Esophagus muscularis mucosa (tissue), 4 donors: ENCODE results near the gene CREG1. TPM values are rescaled to one million over a fixed set of nuclear protein-coding genes. Genes with fewer than 3 reads are reported as not detected.

Experiments
- DNase-seq: peaks from one replicate; pipeline ENCODE4 v3.0.0-alpha.2; 2017; ENCODE audit errors: extremely low spot score
- H3K27ac ChIP-seq, 4 donors: fragments of 200-600 bp; sonication (generic); replicated peaks in 1 of 4; 1 replicate in 3 of 4; 2 replicates in 1 of 4; pipeline ENCODE4 v1.5.1; 2016 to 2019; ENCODE audit warnings: mild to moderate bottlenecking in 1 of 4
- H3K27me3 ChIP-seq, 4 donors: fragments of 200-600 bp; sonication (generic); one replicate each; pipeline versions ENCODE4 v1.5.1 to v1.6.0; 2016 to 2019
- H3K36me3 ChIP-seq, 4 donors: fragments of 200-600 bp; sonication (generic); one replicate each; pipeline ENCODE4 v1.5.1; 2016 to 2019
- H3K4me1 ChIP-seq, 4 donors: fragments of 200-600 bp; sonication (generic); one replicate each; pipeline ENCODE4 v1.5.1; 2016 to 2019
- H3K4me3 ChIP-seq, 4 donors: fragments of 200-600 bp; sonication (generic); 1 replicate in 2 of 4; 2 replicates in 2 of 4; pipeline ENCODE4 v1.5.1; 2016 to 2019; ENCODE audit warnings: mild to moderate bottlenecking in 4 of 4, moderate library complexity in 1 of 4
- H3K9me3 ChIP-seq, 4 donors: fragments of 200-600 bp; sonication (generic); 1 replicate in 3 of 4; 2 replicates in 1 of 4; pipeline ENCODE4 v1.5.1; 2016 to 2019
- CTCF ChIP-seq, 3 experiments: fragments of 200-600 bp in 2 of 3; fragments of 450-650 bp in 1 of 3; sonication (generic) in 2 of 3; IDR thresholded peaks; one replicate each; pipeline ENCODE4 v1.5.1; 2017 to 2019; ENCODE audit warnings: antibody characterized with exemption in 3 of 3, mild to moderate bottlenecking in 2 of 3, moderate library complexity in 1 of 3
- EP300 ChIP-seq: sonication (generic); formaldehyde crosslinking; IDR thresholded peaks from one replicate; pipeline ENCODE4 v1.6.1; 2017; ENCODE audit warnings: antibody characterized with exemption
- POLR2A ChIP-seq: fragments of 450-650 bp; IDR thresholded peaks from one replicate; pipeline ENCODE4 v1.6.1; 2017; ENCODE audit warnings: antibody characterized with exemption, moderate library complexity, mild to moderate bottlenecking, low read depth
- POLR2AphosphoS5 ChIP-seq, 2 donors: sonication (generic); formaldehyde crosslinking; IDR thresholded peaks; one replicate each; pipeline ENCODE4 v1.6.1; 2017; ENCODE audit warnings: antibody characterized with exemption in 2 of 2
- WGBS: methylation state at CpG from one replicate; pipeline ENCODE4 v1.1.5; 2018; 5-methylcytosine and 5-hydroxymethylcytosine counted together
- intact Hi-C: fragments of 100-400 bp; cut with DNase I; formaldehyde crosslinking; loops from one replicate; pipeline ENCODE4 v1.15.1; 2023
- total RNA-seq, 4 donors: library from RNA; depleted of rRNA; stranded (reverse); fragments of >200 nt; gene quantifications; one replicate each; pipeline versions ENCODE4 v1.1.0 to v1.2.1, GENCODE V29; 2016

Gene CREG1
- total RNA-seq, 4 donors from 2014 or later = 121 to 203 (median 158) TPM

GRCh38 chr1:167503626-167504466 lies 49.7 kb downstream of the CREG1 start:
- Histone ChIP-seq H3K4me3 (no peak overlapping the region), H3K36me3 (no peaks in the 10 kb centered on the region), H3K27me3 (peaks cover 0 to 9% (median 0%) of the 10 kb centered on the region in 4 donors), H3K27ac (no peak overlapping the region), H3K4me1 (no peaks in the 10 kb centered on the region), H3K9me3 (no peaks in the 10 kb centered on the region)
- no peak for DNase-seq
- 70% methylated on average over 12 of the region's 14 CpGs for WGBS
- no peak for TF ChIP-seq POLR2A
- TF ChIP-seq EP300 = no peak
- no peak for TF ChIP-seq CTCF (IDR thresholded peaks at IDR 0.05)
- TF ChIP-seq POLR2AphosphoS5 (IDR thresholded peaks at IDR 0.05) = no peak
- intact Hi-C loops = no loop called here

DNA sequence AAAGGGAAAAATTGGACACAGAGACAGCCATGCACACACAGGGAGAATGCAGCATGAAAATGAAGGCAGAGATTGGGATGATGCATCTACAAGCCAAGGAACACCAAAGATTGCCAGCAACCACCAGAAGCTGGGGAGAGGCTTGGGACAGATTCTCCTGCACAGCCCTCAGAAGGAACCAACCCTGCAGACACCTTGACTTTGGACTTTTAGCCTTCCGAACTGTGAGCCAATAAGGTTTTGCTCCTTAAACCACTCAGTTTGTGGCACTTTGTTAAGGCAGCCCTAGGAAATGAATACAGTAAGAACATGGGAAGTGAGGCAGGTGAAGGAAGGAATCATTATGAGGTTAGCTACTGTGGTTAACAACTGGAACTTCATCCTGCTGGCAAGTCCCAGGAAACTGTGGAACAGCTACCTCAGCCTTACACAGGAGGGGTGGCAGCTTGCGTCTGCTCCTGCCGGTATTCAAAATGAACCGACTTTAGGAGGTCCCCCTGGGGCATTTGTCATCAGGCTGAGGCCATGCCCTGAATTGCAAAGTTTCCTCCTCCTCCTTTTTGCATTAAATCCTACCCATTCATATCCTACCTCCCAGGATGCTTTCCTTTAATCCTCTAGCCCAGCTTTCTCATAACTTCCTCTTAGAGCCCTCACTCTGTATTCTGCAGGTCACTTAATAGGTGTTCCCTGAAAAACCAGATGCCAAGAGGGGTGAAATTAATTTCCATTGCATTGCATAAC lies 50.7 kb downstream of the CREG1 start:
- WGBS = 55% methylated on average over 4 of the region's 4 CpGs
- intact Hi-C loops = no loop called here

GRCh38 chr1:167502192-167502551 lies 51.4 kb downstream of the CREG1 start:
- Histone ChIP-seq H3K36me3 (no peaks in the 10 kb centered on the region), H3K27ac (no peak overlapping the region), H3K4me1 (no peaks in the 10 kb centered on the region), H3K9me3 (no peaks in the 10 kb centered on the region), H3K4me3 (no peak overlapping the region), H3K27me3 (peaks cover 0 to 9% (median 0%) of the 10 kb centered on the region in 4 donors)
- intact Hi-C loops = no loop called here
- 81% methylated on average over 5 of the region's 5 CpGs for WGBS
- no peak for DNase-seq
- TF ChIP-seq EP300 (no peak), POLR2AphosphoS5 (IDR thresholded peaks at IDR 0.05) (no peak), POLR2A (no peak), CTCF (IDR thresholded peaks at IDR 0.05) (no peak)

More for the DNA sequence above, 50.7 kb downstream of the CREG1 start:
- no peaks in the 10 kb centered on the region for H3K9me3 ChIP-seq
- TF ChIP-seq POLR2AphosphoS5 (IDR thresholded peaks at IDR 0.05) = no peak
- no peak for TF ChIP-seq POLR2A
- TF ChIP-seq EP300 = no peak
- TF ChIP-seq CTCF (IDR thresholded peaks at IDR 0.05) = no peak
- peaks cover 0 to 9% (median 0%) of the 10 kb centered on the region in 4 donors for H3K27me3 ChIP-seq
- H3K4me3 ChIP-seq = no peak overlapping the region
- no peak for DNase-seq
- H3K36me3 ChIP-seq = no peaks in the 10 kb centered on the region
- no peak overlapping the region for H3K27ac ChIP-seq
- no peaks in the 10 kb centered on the region for H3K4me1 ChIP-seq

DNA sequence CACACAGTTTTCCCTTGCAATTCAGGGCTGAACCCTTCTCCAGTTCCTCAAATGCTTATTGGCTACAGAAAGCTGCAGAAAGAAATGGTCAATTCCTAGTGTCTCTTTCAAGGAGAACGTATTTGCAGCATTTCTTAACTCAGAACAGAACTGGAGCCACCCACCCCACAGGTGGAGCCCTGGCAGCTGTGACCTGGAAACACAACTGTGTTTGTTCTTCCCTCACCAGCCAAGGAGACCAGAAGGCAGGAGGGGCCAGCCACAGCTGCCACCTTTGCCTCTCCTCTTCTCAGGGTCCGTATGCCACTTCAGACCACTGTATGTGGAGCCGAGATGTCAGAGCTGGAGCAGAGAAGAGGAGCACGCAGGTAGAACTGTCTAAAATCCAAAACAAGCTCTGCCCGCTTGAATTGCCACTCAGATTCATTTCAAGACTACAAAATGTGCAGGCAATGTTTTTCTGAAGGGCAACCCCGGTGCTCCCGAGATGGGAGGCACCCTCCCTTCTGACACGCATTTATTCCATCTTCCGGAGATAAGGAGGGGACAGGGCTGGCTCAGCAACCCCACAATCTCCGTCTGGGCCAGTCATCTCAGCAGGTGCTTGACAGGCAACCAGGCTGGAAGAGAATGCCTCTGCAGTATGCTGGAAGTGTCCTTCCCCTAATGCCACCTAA lies 51.9 kb downstream of the CREG1 start:
- intact Hi-C loops = no loop called here
- DNase-seq = no peak
- TF ChIP-seq EP300 = no peak
- TF ChIP-seq POLR2AphosphoS5 (IDR thresholded peaks at IDR 0.05) = no peak
- no peak for TF ChIP-seq CTCF (IDR thresholded peaks at IDR 0.05)
- TF ChIP-seq POLR2A = no peak
- Histone ChIP-seq H3K9me3 (no peaks in the 10 kb centered on the region), H3K36me3 (no peaks in the 10 kb centered on the region), H3K4me1 (no peaks in the 10 kb centered on the region), H3K4me3 (no peak overlapping the region), H3K27ac (no peak overlapping the region), H3K27me3 (peaks cover 0 to 9% (median 0%) of the 10 kb centered on the region in 4 donors)
- WGBS = 75% methylated on average over 10 of the region's 10 CpGs
